Esophagus muscularis mucosa (tissue), 4 donors: ENCODE results near the gene TRIM41. TPM values are rescaled to one million over a fixed set of nuclear protein-coding genes. Genes with fewer than 3 reads are reported as not detected.
A peak's percentile ranks its signal among the peaks of the same experiment; 100 is the strongest.
"Not testable (repeated sequence)": the region's sequence is repeated elsewhere in the genome, so short reads cannot be mapped to it uniquely, and the experiment has no call there.

Source experiments
- DNase-seq: peaks from one replicate; pipeline ENCODE4 v3.0.0-alpha.2; 2017; ENCODE audit errors: extremely low spot score
- H3K27ac ChIP-seq, 4 donors: fragments of 200-600 bp; sonication (generic); replicated peaks in 1 of 4; 1 replicate in 3 of 4; 2 replicates in 1 of 4; pipeline ENCODE4 v1.5.1; 2016 to 2019; ENCODE audit warnings: mild to moderate bottlenecking in 1 of 4
- H3K27me3 ChIP-seq, 4 donors: fragments of 200-600 bp; sonication (generic); one replicate each; pipeline versions ENCODE4 v1.5.1 to v1.6.0; 2016 to 2019
- H3K36me3 ChIP-seq, 4 donors: fragments of 200-600 bp; sonication (generic); one replicate each; pipeline ENCODE4 v1.5.1; 2016 to 2019
- H3K4me1 ChIP-seq, 4 donors: fragments of 200-600 bp; sonication (generic); one replicate each; pipeline ENCODE4 v1.5.1; 2016 to 2019
- H3K4me3 ChIP-seq, 4 donors: fragments of 200-600 bp; sonication (generic); 1 replicate in 2 of 4; 2 replicates in 2 of 4; pipeline ENCODE4 v1.5.1; 2016 to 2019; ENCODE audit warnings: mild to moderate bottlenecking in 4 of 4, moderate library complexity in 1 of 4
- H3K9me3 ChIP-seq, 4 donors: fragments of 200-600 bp; sonication (generic); 1 replicate in 3 of 4; 2 replicates in 1 of 4; pipeline ENCODE4 v1.5.1; 2016 to 2019
- EP300 ChIP-seq: sonication (generic); formaldehyde crosslinking; IDR thresholded peaks from one replicate; pipeline ENCODE4 v1.6.1; 2017; ENCODE audit warnings: antibody characterized with exemption
- POLR2A ChIP-seq: fragments of 450-650 bp; IDR thresholded peaks from one replicate; pipeline ENCODE4 v1.6.1; 2017; ENCODE audit warnings: antibody characterized with exemption, moderate library complexity, mild to moderate bottlenecking, low read depth
- POLR2AphosphoS5 ChIP-seq, 2 donors: sonication (generic); formaldehyde crosslinking; IDR thresholded peaks; one replicate each; pipeline ENCODE4 v1.6.1; 2017; ENCODE audit warnings: antibody characterized with exemption in 2 of 2
- WGBS: methylation state at CpG from one replicate; pipeline ENCODE4 v1.1.5; 2018; 5-methylcytosine and 5-hydroxymethylcytosine counted together
- intact Hi-C: fragments of 100-400 bp; cut with DNase I; formaldehyde crosslinking; loops from one replicate; pipeline ENCODE4 v1.15.1; 2023
- total RNA-seq, 4 donors: library from RNA; depleted of rRNA; stranded (reverse); fragments of >200 nt; gene quantifications; one replicate each; pipeline versions ENCODE4 v1.1.0 to v1.2.1, GENCODE V29; 2016
- TF ChIP-seq, protein P1 (sequence below), 3 experiments: fragments of 200-600 bp in 2 of 3; fragments of 450-650 bp in 1 of 3; sonication (generic) in 2 of 3; IDR thresholded peaks; one replicate each; pipeline ENCODE4 v1.5.1; 2017 to 2019; ENCODE audit warnings: antibody characterized with exemption in 3 of 3, mild to moderate bottlenecking in 2 of 3, moderate library complexity in 1 of 3

TRIM41 gene
- total RNA-seq: 10 to 100 TPM in 3 of 4 donors, 1 to 10 TPM in 1; 9.8 to 22.4 (median 18.2) TPM

DNA sequence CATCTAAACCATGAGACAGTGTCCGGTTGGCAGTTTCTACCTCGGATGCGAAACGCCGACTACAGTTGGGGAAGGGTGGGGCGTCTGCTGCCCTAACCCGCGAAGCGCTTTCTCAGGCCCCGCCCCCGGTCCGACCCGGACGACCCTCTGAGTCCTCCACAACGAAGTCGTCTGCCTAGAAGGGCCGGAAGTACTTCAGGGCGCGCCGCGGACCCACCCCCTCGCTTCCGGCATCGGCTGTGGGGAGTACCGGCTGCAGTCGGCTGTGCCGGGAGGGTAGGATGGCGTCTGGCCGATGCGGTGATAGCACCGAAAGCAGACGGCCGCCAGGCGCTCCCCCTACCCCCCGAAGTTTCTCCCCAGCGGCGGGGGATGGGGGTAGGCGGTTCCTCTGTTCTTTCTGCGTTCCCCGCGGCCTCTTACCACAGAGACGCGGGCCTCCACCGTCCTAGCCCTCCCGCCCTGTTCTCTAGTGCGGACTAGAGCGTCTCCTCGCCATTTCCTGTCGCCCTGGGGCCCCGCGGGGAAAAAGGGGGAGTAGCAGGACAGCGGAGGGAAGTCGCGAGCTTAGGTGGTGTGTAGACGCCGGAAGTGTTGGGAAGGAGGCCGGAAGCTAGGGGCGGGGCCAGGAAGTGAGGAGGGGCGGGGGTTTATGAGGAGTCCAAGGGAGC is at the start of gene TRIM41:
Gene TRIM41, plus strand, starts transcription at position 224 of the 671 bp plus-strand sequence. CDS start 719 bp downstream, outside the sequence.
- intact Hi-C loops: loop anchor here (1.0 to 5.0 kb wide), 2 partner anchors 24 to 39 kb away; partner anchors contain the start of gene TRIM52
- Histone ChIP-seq H3K36me3 (peaks cover 7 to 12% (median 11%) of the 10 kb centered on the region in 4 donors), H3K4me1 (peaks cover 15 to 40% (median 36%) of the 10 kb centered on the region in 4 donors), H3K4me3 (peak within 1 kb of the TSS; percentile 72 to 83 (median 74)), H3K9me3 (no peaks in the 10 kb centered on the region), H3K27me3 (no peaks in the 10 kb centered on the region), H3K27ac (peak within 1 kb of the TSS; percentile 92 to 95 (median 94))
- DNase-seq: peak; percentile 99
- WGBS: under 1% methylated on average over 20 of the region's 59 CpGs
- TF ChIP-seq POLR2A (peak; percentile 95), POLR2AphosphoS5 (IDR thresholded peaks at IDR 0.05) (peak; percentile 89 to 98), EP300 (no peak)
- TF ChIP-seq, protein P1, sequence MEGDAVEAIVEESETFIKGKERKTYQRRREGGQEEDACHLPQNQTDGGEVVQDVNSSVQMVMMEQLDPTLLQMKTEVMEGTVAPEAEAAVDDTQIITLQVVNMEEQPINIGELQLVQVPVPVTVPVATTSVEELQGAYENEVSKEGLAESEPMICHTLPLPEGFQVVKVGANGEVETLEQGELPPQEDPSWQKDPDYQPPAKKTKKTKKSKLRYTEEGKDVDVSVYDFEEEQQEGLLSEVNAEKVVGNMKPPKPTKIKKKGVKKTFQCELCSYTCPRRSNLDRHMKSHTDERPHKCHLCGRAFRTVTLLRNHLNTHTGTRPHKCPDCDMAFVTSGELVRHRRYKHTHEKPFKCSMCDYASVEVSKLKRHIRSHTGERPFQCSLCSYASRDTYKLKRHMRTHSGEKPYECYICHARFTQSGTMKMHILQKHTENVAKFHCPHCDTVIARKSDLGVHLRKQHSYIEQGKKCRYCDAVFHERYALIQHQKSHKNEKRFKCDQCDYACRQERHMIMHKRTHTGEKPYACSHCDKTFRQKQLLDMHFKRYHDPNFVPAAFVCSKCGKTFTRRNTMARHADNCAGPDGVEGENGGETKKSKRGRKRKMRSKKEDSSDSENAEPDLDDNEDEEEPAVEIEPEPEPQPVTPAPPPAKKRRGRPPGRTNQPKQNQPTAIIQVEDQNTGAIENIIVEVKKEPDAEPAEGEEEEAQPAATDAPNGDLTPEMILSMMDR (IDR thresholded peaks at IDR 0.05): peak in 1 of 3 experiments; percentile 35

DNA sequence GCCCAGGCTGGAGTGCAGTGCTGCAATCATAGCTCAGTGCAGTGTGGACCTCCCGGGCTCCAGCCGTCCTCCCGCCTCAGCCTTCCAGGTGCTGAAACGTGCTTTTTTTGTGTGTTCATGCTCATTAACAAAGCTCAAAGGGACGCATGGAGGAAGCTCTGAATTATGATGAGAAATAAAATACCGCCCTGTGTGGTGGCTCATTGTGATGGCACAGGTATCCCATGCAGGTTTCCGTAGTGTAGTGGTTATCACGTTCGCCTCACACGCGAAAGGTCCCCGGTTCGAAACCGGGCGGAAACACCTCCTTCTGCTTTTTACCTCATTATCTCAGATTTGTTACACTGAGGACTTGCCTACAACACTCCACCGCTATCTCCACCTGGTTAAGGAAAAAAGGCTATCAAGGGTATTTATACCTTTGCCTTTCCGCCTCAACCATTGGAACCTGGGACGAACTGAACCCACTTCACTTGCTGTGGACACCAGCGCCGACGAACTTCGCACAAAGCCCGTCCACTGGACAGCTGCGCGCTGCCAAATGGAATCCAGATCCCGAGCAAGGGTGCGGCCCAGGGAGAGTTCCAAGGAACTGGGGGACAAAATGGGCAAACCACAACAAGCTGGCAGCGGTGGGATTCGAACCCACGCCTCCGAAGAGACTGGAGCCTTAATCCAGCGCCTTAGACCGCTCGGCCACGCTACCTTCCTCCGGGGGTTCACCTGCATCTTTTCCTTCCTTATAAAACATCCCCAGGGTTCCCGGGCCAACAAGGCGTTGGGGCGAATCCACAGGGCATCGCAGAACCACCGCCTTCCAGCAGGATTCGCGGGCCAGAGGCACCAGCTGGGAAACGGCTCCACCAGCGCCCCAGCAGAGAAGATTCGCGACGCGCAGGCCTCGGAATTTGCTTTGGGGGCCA is 49.4 kb upstream of the TRIM41 start:
- no peak overlapping the region for H3K4me3 ChIP-seq
- H3K27me3 ChIP-seq: peaks cover 7 to 90% (median 55%) of the 10 kb centered on the region in 4 donors
- no peaks in the 10 kb centered on the region for H3K9me3 ChIP-seq
- DNase-seq: no peak
- peaks cover 0 to 28% (median 16%) of the 10 kb centered on the region in 4 donors for H3K4me1 ChIP-seq
- TF ChIP-seq EP300: no peak
- TF ChIP-seq, protein P1 (IDR thresholded peaks at IDR 0.05): no peak
- TF ChIP-seq POLR2A: no peak
- TF ChIP-seq POLR2AphosphoS5 (IDR thresholded peaks at IDR 0.05): no peak
- no peaks in the 10 kb centered on the region for H3K36me3 ChIP-seq
- no peak overlapping the region for H3K27ac ChIP-seq
- WGBS: 4% methylated on average over 45 of the region's 50 CpGs
- intact Hi-C loops: no loop called here

- intact Hi-C loops: no loop called here
- peaks cover 0 to 18% (median 11%) of the 10 kb centered on the region in 4 donors for H3K4me1 ChIP-seq
- no peaks in the 10 kb centered on the region for H3K9me3 ChIP-seq
- peaks cover 0 to 62% (median 30%) of the 10 kb centered on the region in 4 donors for H3K27me3 ChIP-seq
- H3K4me3 ChIP-seq: no peak overlapping the region
- TF ChIP-seq, protein P1 (IDR thresholded peaks at IDR 0.05): no peak
- TF ChIP-seq POLR2AphosphoS5 (IDR thresholded peaks at IDR 0.05) (no peak), EP300 (no peak), POLR2A (no peak)
- H3K36me3 ChIP-seq: no peaks in the 10 kb centered on the region
- no peak for DNase-seq
- no peak overlapping the region for H3K27ac ChIP-seq
- 67% methylated on average over 3 of the region's 3 CpGs for WGBS
Measured at GRCh38 chr5:181176254-181176952, 46.7 kb upstream of the TRIM41 start.

DNA sequence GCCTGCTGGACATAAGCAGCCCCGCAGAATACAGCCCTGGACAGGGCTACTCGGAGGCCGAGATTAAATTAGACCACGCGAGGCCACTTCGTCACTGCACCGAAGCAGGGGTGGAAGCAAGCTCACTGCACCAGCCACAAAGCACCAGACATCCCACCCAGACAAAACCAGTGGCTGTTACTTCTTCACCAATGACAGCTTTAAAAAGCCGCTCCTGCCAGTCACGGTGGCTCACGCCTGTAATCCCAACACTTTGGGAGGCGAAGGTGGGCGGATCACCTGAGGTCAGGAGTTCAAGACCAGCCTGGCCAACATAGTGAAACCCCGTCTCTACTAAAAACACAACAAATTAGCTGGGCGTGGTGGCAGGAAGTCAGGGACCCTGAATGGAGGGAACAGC is 45.5 kb upstream of the TRIM41 start:
- WGBS: 71% methylated on average over 10 of the region's 14 CpGs
- intact Hi-C loops, DNase-seq, H3K9me3 ChIP-seq, H3K36me3 ChIP-seq, H3K4me3 ChIP-seq, H3K27ac ChIP-seq: not testable (repeated sequence)
- peaks cover 0 to 27% (median 10%) of the 10 kb centered on the region in 4 donors for H3K4me1 ChIP-seq
- peaks cover 0 to 51% (median 24%) of the 10 kb centered on the region in 4 donors for H3K27me3 ChIP-seq
